GM23338 (cell line): ENCODE measurements around the gene CXADR. TPM values are rescaled to one million over a fixed set of nuclear protein-coding genes. Genes with fewer than 3 reads are reported as not detected.

Experiments
- ATAC-seq: fragments of 200-7000 bp; cut with Tn5 transposase; 3 replicates; pipeline ENCODE4 v1.9.1; 2020
- DNase-seq: peaks from one replicate; pipeline ENCODE4 v3.0.0-alpha.2; 2015; ENCODE audit warnings: low spot score
- H2AFZ ChIP-seq: fragments of 200-600 bp; sonication (generic); 2 replicates; pipeline ENCODE4 v1.8.0; 2016; ENCODE audit warnings: antibody characterized with exemption, mild to moderate bottlenecking, moderate library complexity
- H3F3A ChIP-seq: fragments of 200-600 bp; sonication (generic); replicated peaks from 2 replicates; pipeline ENCODE4 v1.8.0; 2017; ENCODE audit warnings: antibody characterized with exemption, mixed run types, low read depth
- H3K27ac ChIP-seq: fragments of 200-600 bp; sonication (generic); 2 replicates; pipeline ENCODE4 v1.6.1; 2016; ENCODE audit warnings: low read depth
- H3K27me3 ChIP-seq: fragments of 200-600 bp; sonication (generic); 2 replicates; pipeline ENCODE4 v1.8.0; 2016; ENCODE audit warnings: mild to moderate bottlenecking, mixed run types, moderate library complexity; ENCODE audit not compliant: insufficient read depth
- H3K36me3 ChIP-seq: fragments of 200-600 bp; sonication (generic); 2 replicates; pipeline ENCODE4 v1.8.0; 2016; ENCODE audit warnings: mild to moderate bottlenecking; ENCODE audit not compliant: insufficient read depth
- H3K4me1 ChIP-seq: fragments of 200-600 bp; sonication (generic); 2 replicates; pipeline ENCODE4 v1.8.0; 2016; ENCODE audit warnings: mild to moderate bottlenecking, moderate library complexity; ENCODE audit not compliant: insufficient read depth
- H3K4me2 ChIP-seq: fragments of 200-600 bp; sonication (generic); 2 replicates; pipeline ENCODE4 v1.7.1; 2017; ENCODE audit warnings: mixed run types
- H3K4me3 ChIP-seq: fragments of 200-600 bp; sonication (generic); 2 replicates; pipeline ENCODE4 v1.6.1; 2016; ENCODE audit warnings: mixed run types
- H3K79me2 ChIP-seq: fragments of 200-600 bp; sonication (generic); replicated peaks from 2 replicates; pipeline ENCODE4 v1.8.0; 2017; ENCODE audit warnings: mild to moderate bottlenecking; ENCODE audit not compliant: insufficient read depth
- H3K9me2 ChIP-seq: fragments of 200-600 bp; sonication (generic); 2 replicates; pipeline ENCODE4 v1.8.0; 2017; ENCODE audit not compliant: insufficient read depth
- H4K20me1 ChIP-seq: fragments of 200-600 bp; sonication (generic); replicated peaks from 2 replicates; pipeline ENCODE4 v1.8.0; 2017; ENCODE audit warnings: mild to moderate bottlenecking; ENCODE audit not compliant: insufficient read depth
- H3K27ac Mint-ChIP-seq: 2 replicates; pipeline ENCODE4 v1.8.0; 2020; ENCODE audit warnings: inconsistent platforms, mild to moderate bottlenecking, moderate library complexity, mixed read lengths
- H3K27me3 Mint-ChIP-seq: 3 replicates; pipeline ENCODE4 v1.8.0; 2022; ENCODE audit warnings: low read depth, mild to moderate bottlenecking, moderate library complexity, mixed read lengths, inconsistent platforms; ENCODE audit not compliant: insufficient read depth, poor library complexity
- H3K36me3 Mint-ChIP-seq: 3 replicates; pipeline ENCODE4 v1.8.0; 2021; ENCODE audit warnings: low read depth, mild to moderate bottlenecking, inconsistent platforms, moderate library complexity, mixed read lengths
- H3K4me1 Mint-ChIP-seq: 3 replicates; pipeline ENCODE4 v1.8.0; 2020; ENCODE audit warnings: mild to moderate bottlenecking, inconsistent platforms, mixed read lengths
- H3K4me3 Mint-ChIP-seq: 3 replicates; pipeline ENCODE4 v1.8.0; 2021; ENCODE audit warnings: moderate library complexity, mild to moderate bottlenecking, inconsistent platforms, mixed read lengths
- H3K9me3 Mint-ChIP-seq: 3 replicates; pipeline ENCODE4 v1.8.0; 2020; ENCODE audit warnings: moderate library complexity, mild to moderate bottlenecking, inconsistent platforms, mixed read lengths
- CREB1 ChIP-seq: fragments of 250-450 bp; sonication (Bioruptor Pico); IDR thresholded peaks from 2 replicates; pipeline ENCODE4 v1.5.0; 2020; ENCODE audit warnings: low read depth, mild to moderate bottlenecking, moderate library complexity
- CTCF ChIP-seq, 2 experiments: fragments of 200-600 bp in 1 of 2; sonication (generic) in 1 of 2; conservative IDR thresholded peaks; 2 replicates each; pipeline versions ENCODE4 v1.5.1 to v1.6.1; 2016 to 2017; ENCODE audit warnings: antibody characterized with exemption in 2 of 2, low read depth in 2 of 2, mild to moderate bottlenecking in 2 of 2, moderate library complexity in 1 of 2
- EZH2 ChIP-seq: fragments of 200-600 bp; sonication (generic); IDR thresholded peaks from one replicate; pipeline ENCODE4 v1.8.0; 2017; ENCODE audit warnings: antibody characterized with exemption, mild to moderate bottlenecking, low read depth; ENCODE audit not compliant: unreplicated experiment
- EZH2phosphoT487 ChIP-seq: fragments of 200-600 bp; sonication (generic); IDR thresholded peaks from one replicate; pipeline ENCODE4 v1.8.1; 2018; ENCODE audit warnings: antibody characterized with exemption; ENCODE audit not compliant: unreplicated experiment
- NANOG ChIP-seq: IDR thresholded peaks from 2 replicates; pipeline ENCODE4 v1.6.1; 2016; ENCODE audit warnings: antibody characterized with exemption, borderline replicate concordance
- POLR2AphosphoS5 ChIP-seq: IDR thresholded peaks from 2 replicates; pipeline ENCODE4 v1.6.1; 2016; ENCODE audit warnings: antibody characterized with exemption, low read depth
- STAT1 ChIP-seq: IDR thresholded peaks from one replicate; pipeline ENCODE4 v1.6.1; 2016; ENCODE audit warnings: antibody characterized with exemption; ENCODE audit not compliant: unreplicated experiment
- ZNF114 ChIP-seq: fragments of 250-450 bp; sonication (Bioruptor Pico); IDR thresholded peaks from 2 replicates; pipeline ENCODE4 v1.5.0; 2020; ENCODE audit warnings: mild to moderate bottlenecking, moderate library complexity
- ZNF331 ChIP-seq: fragments of 250-450 bp; sonication (Bioruptor Pico); IDR thresholded peaks from 2 replicates; pipeline ENCODE4 v1.5.0; 2020; ENCODE audit warnings: low read depth, mild to moderate bottlenecking, moderate library complexity
- polyA plus RNA-seq: library from polyadenylated mRNA; unstranded; fragments of >200 nt; fragmentation: Nextera tagmentation; extraction: Ambion mirVana; gene quantifications from 2 replicates; pipeline ENCODE4 v1.2.1, GENCODE V29; 2016
- total RNA-seq: library from RNA; depleted of rRNA; stranded (reverse); fragments of >200 nt; shearing (Covaris generic); gene quantifications from 2 replicates; pipeline ENCODE4 v1.2.3, GENCODE V29; 2014
- TF ChIP-seq, protein P1 (sequence below): IDR thresholded peaks from one replicate; pipeline ENCODE4 v1.6.1; 2018; ENCODE audit warnings: antibody characterized with exemption; ENCODE audit not compliant: unreplicated experiment
- TF ChIP-seq, protein P2 (sequence below): IDR thresholded peaks from 2 replicates; pipeline ENCODE4 v1.6.1; 2016; ENCODE audit warnings: antibody characterized with exemption

Gene CXADR
- total and polyA plus RNA-seq, 2 experiments from 2014 or later = 126 to 207 TPM

DNA sequence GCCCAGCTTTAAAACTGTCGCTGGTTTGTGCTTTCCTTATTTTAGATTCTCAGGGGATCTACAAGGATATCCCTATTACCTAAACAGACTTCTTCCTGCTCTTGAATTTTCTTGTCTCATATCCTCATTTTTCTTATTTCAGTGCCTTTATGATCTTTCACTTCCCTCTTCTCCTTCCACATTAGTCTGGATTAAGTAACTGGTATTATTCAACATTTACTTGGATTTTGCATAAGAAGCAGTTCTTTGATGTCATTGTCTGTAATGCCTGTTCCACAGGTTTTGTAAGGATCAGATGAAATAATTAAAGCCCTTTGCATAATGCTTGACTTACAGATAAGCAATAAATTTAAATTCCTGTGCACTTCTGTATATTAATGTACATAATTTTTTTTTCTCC lies 26.5 kb downstream of the CXADR start (continued):
- TF ChIP-seq, protein P1, sequence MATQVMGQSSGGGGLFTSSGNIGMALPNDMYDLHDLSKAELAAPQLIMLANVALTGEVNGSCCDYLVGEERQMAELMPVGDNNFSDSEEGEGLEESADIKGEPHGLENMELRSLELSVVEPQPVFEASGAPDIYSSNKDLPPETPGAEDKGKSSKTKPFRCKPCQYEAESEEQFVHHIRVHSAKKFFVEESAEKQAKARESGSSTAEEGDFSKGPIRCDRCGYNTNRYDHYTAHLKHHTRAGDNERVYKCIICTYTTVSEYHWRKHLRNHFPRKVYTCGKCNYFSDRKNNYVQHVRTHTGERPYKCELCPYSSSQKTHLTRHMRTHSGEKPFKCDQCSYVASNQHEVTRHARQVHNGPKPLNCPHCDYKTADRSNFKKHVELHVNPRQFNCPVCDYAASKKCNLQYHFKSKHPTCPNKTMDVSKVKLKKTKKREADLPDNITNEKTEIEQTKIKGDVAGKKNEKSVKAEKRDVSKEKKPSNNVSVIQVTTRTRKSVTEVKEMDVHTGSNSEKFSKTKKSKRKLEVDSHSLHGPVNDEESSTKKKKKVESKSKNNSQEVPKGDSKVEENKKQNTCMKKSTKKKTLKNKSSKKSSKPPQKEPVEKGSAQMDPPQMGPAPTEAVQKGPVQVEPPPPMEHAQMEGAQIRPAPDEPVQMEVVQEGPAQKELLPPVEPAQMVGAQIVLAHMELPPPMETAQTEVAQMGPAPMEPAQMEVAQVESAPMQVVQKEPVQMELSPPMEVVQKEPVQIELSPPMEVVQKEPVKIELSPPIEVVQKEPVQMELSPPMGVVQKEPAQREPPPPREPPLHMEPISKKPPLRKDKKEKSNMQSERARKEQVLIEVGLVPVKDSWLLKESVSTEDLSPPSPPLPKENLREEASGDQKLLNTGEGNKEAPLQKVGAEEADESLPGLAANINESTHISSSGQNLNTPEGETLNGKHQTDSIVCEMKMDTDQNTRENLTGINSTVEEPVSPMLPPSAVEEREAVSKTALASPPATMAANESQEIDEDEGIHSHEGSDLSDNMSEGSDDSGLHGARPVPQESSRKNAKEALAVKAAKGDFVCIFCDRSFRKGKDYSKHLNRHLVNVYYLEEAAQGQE = no peak
- TF ChIP-seq NANOG (no peak), ZNF331 (no peak)

- Mint-ChIP-seq H3K4me3 (no peak overlapping the region), H3K9me3 (no peaks in the 10 kb centered on the region), H3K27ac (no peak overlapping the region), H3K36me3 (peaks cover 44% of the 10 kb centered on the region), H3K27me3 (peaks cover 12% of the 10 kb centered on the region), H3K4me1 (peaks cover 61% of the 10 kb centered on the region)
- peaks cover 100% of the 10 kb centered on the region for H3K79me2 ChIP-seq
- peaks cover 57% of the 10 kb centered on the region for H3K4me1 ChIP-seq
- no peaks in the 10 kb centered on the region for H3K27me3 ChIP-seq
- DNase-seq (peak; percentile 24), ATAC-seq (no peak)
- H3K36me3 ChIP-seq = no peaks in the 10 kb centered on the region
- no peak overlapping the region for H2AFZ ChIP-seq
- H3K4me3 ChIP-seq = no peak overlapping the region
- no peak overlapping the region for H3K27ac ChIP-seq
- no peaks in the 10 kb centered on the region for H3F3A ChIP-seq
- TF ChIP-seq ZNF331 (no peak), CREB1 (CRISPR knock-in tag) (no peak), NANOG (no peak), ZNF114 (no peak), POLR2AphosphoS5 (no peak), STAT1 (no peak), EZH2 (no peak), CTCF (conservative IDR thresholded peaks at IDR 0.05; ENCODE audit: low read depth in 2 of 2) (no peak), EZH2phosphoT487 (no peak)
- TF ChIP-seq, protein P1 = no peak
- TF ChIP-seq, protein P2, sequence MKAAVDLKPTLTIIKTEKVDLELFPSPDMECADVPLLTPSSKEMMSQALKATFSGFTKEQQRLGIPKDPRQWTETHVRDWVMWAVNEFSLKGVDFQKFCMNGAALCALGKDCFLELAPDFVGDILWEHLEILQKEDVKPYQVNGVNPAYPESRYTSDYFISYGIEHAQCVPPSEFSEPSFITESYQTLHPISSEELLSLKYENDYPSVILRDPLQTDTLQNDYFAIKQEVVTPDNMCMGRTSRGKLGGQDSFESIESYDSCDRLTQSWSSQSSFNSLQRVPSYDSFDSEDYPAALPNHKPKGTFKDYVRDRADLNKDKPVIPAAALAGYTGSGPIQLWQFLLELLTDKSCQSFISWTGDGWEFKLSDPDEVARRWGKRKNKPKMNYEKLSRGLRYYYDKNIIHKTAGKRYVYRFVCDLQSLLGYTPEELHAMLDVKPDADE = no peak
- peaks cover 84% of the 10 kb centered on the region for H4K20me1 ChIP-seq
- H3K9me2 ChIP-seq = no peaks in the 10 kb centered on the region
- H3K4me2 ChIP-seq = 0 out of 2 replicates have a peak overlapping the region, but pooled peaks have one; percentile 11
Observed at GRCh38 chr21:17539743-17540341, 27.0 kb downstream of the CXADR start.
